GM19324 (cell line): ENCODE measurements around the gene GPR15LG.
"Not testable (repeated sequence)": the region's sequence is repeated elsewhere in the genome, so short reads cannot be mapped to it uniquely, and the experiment has no call there.

Experiments
- ATAC-seq: cut with Tn5 transposase; IDR thresholded peaks from one replicate; pipeline ENCODE4 v1.9.1; 2021; ENCODE audit warnings: mild to moderate bottlenecking, moderate library complexity; ENCODE audit not compliant: unreplicated experiment, low FRiP score

Gene GPR15LG

DNA sequence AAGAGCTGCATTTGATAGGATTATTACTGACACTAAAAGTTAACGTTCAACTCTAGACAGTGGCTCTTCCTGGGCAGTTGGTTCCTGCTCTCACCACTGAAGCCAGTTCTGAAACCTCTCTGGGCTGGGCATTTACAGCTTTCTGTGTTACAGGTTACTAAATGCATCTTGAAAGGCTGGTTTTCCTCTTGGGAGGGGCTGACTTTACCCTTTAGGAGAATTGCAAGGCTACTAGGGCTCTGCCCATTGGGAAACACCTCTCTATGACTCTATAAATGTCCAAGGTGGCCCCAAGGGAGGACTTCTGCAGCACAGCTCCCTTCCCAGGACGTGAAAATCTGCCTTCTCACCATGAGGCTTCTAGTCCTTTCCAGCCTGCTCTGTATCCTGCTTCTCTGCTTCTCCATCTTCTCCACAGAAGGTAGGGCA, at the start of gene GPR15LG:
Gene GPR15LG, plus strand, starts transcription at position 301 of the 429 bp plus-strand sequence. Its CDS starts 51 bp downstream, at position 352.
- ATAC-seq: peak; percentile 39

DNA sequence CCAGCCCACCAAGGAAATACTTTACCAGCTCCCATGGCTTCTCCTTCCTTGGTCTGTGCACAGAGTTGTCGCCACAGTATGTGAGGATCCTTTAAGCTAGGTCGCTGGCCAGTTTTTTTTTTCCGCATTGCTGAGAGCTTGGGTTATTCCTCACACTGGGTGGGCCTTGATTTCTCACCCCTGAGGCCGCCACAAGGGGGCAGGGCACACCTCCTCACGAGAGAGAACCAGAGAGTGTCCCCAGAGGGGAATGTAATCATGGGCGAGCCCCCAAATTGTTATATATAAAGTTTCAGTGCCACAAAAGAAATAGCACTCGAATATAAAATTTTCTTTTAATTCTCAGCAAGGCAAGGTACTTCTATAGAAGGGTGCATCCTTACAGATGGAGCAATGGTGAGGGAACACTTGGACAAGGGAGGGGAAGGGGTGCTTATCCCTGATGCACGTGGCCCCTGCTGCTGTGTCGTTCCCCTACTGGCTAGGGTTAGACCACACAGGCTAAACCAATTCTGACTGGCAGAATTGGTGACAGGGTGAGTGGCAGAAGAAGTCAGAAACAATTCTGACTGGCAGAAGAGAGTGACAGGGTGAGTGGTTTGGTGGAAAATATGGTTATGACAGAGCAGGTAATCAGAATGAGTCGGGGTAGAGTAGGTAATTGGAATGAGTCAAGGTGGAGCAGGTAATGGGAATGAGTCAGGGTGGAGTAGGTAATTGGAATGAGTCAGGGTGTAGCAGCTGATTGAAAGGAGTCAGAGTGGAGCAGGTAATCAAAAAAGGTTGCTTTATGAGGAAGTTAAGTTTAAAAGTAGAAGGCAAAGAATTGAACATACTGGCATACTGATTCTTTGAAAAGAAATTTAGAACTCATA, 47.5 kb upstream of the GPR15LG start:
- ATAC-seq: not testable (repeated sequence)

DNA sequence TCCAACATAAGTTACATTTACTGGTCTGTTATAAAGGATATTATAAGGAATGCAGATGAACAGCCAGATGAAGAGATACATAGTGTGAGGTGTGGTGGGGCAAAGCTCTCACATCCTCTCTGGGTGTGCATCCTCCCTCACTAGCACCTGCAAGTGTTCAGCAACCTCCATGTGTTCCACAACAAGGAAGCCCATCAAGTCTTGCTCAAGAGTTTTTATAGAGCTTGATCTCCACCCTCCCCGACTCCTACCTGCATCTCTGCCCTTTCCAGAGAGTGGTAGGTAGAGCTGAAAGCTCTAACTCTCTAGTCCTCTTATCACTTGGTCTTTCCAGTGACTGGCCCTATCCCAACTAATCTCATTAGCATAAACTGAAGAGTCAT, 46.8 kb upstream of the GPR15LG start:
- no peak for ATAC-seq

DNA sequence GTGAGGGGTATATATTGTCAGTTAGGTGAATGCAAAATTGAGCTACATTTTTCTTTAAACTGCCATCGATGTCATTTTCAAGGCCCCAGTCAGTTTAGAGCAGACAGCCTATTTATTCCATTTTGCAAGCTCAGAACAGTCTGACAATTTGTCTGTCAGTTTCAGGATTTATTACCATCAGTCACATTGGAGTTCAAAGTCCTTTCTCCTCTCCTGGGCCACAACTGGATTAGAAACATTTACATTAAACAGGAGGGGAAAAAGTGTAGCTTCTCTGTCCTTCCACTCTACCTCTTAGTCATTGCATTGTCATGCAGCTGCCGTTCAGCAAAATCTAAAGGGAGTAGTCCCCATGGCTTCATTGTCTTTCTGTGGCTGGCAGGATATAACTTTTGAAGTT, 37.8 kb upstream of the GPR15LG start:
- ATAC-seq: no peak

DNA sequence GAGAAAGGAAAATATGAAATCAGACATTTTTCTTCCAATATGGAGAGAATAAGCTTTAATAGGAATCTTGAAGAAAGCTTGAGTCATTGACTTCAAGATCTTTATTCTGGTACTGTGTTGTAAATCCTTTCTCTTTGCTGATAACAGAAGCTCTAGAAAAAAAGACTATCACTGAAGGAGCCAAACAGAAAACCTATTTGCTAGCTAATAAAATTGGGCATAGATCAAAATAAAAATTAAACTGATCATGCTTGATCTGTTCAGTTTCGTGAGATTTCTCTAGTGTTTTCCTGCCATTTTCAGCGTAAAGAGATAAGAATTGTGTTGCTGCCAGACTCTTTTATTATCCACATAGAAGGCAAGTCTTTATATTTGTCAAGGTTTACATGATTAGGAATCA, 35.8 kb upstream of the GPR15LG start:
- ATAC-seq: no peak

DNA sequence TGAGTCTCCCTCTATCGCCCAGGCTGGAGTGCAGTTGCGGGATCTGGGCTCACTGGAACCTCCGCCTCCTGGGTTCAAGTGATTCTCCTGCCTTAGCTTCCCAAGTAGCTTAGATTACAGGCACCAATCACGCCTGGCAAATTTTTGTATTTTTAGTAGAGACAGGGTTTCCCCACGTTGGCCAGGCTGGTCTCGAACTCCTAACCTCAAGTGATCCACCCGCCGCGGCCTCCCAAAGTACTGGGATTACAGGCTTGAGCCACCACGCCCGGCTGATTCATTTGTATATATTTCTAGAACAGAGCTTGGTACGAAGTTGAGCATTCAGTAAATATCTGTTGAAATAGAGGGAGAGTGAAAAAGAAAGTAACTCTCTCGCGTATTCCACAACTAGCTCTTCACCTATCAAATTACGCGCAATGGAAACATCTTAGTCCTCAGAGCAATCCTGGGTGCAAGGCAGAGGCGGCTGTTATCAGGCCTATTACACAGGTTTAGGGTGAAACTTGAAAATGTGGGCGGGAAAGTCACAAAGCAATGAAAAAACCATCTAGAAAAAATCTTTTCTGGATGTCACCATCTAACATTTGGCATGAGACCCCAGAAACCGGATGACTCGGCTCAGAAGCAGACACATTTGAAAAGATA, 35.0 kb upstream of the GPR15LG start:
- ATAC-seq: peak; percentile 0

DNA sequence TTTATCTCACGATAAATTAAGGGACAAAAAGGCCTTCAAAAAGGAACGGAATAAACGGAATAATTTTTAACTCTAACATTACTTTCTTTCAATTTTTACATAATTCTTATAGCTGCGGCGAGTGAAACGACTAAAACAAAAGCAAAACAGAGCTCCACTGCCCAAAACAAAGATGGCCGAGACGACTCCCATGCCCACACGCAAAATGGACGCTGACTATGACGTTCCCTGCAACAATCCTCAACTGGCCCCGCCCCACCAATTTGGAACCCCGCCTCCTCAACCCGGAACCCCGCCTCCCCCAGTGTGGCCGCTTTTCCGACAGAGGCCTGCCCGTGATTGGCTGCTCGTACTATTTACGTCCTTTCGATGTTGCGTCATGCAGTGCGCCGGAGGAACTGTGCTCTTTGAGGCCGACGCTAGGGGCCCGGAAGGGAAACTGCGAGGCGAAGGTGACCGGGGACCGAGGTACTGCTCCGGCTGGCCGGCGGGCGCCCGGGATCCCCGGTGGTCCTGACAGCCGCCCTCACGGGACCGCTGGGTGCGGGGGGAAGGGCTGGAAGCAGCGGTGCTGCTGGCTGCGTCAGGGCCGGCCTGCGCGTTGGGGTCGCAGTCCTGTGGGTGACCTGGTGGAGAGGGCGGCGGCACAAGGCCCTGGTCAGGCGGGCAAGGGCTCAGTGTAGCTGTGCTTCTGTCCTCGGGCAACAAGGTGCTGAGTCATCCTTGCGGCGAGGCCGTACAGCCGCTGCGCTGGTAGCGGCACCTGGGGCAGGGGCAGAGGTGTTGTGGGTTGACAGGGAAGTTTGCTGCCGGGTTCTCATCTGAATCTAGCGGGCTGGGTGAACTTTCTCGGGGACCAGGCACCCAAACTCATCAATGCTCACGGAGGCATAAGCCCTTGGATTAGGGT, 34.2 kb upstream of the GPR15LG start, which contains the start of gene GHITM:
Gene GHITM, plus strand, starts transcription at position 384 of the 910 bp plus-strand sequence. CDS start 1,992 bp downstream, outside the sequence.
- peak; percentile 98 for ATAC-seq

DNA sequence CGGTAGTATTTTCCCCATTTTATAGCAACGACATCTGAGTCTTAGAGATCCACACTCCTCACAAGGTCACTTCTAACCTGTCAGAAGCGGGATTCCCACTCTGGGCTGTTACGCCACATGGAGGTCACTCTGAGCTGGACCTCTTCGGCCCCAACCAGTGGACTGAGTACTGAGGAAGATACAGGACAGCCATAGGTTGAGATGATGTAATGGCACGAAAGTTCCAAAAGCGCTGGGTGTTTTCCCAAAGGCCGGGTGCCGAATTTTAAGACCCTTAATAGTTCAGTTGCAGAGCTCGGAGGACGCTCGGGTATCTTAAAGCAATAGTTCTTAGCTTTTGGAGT, 33.6 kb upstream of the GPR15LG start:
- ATAC-seq: no peak

DNA sequence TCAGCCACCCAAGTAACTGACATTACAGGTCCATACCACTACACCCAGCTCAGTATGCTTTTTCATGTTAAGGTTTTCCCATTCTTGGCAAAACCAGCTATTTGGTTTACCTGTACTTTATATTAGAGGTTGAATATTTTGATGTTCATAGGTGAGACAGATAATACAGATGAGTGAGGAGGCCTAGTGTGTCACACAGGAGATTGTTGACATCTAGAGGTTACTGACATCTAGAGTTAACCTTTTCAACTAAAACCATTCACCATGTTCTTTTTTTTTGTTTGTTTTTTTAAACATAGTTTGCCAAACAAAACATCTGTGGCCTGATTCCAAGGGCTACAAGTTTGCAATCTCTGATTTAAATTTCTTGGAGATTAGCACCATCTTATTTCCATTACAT, 26.3 kb upstream of the GPR15LG start:
- ATAC-seq: no peak

DNA sequence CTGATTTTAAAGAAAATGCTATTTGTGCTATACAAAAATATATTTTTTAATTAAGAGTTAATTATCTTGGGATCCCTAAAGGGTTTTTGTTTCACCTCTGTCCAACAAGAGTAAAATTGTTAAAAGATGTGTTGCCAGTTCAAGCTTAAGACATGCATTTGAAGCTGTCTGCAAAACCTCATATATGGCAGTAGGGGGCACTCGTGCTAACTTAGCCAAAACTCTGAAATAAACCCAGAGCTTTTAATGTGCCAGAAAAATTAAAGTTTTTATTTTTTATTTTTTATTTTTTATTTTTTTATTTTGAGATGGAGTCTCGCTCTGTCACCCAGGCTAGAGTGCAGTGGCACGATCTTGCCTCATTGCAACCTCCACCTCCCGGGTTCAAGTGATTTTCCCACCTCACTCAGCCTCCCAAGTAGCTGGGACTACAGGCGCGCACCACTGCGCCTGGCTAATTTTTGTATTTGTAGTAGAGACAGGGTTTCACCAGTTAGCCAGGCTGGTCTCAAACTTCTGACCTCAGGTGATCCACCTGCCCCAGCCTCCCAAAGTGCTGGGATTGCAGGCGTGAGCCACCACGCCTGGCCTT, 25.5 kb upstream of the GPR15LG start:
- ATAC-seq: not testable (repeated sequence)

DNA sequence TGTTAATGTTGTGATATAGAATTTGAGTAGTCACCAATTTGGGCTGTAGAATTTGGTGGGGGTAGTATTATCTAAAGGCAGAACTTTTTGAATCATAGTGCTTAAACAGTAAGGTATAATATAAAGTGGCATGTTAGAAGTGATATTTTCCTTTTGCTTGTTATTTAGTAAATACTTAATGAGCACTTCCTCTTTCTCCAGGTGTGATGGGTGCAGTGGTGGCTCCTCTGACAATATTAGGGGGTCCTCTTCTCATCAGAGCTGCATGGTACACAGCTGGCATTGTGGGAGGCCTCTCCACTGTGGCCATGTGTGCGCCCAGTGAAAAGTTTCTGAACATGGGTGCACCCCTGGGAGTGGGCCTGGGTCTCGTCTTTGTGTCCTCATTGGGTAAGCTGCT, 23.7 kb upstream of the GPR15LG start:
- no peak for ATAC-seq

DNA sequence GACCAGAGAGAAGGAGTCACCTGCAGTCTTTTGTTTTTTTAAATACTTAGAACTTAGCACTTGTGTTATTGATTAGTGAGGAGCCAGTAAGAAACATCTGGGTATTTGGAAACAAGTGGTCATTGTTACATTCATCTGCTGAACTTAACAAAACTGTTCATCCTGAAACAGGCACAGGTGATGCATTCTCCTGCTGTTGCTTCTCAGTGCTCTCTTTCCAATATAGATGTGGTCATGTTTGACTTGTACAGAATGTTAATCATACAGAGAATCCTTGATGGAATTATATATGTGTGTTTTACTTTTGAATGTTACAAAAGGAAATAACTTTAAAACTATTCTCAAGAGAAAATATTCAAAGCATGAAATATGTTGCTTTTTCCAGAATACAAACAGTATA, 20.8 kb upstream of the GPR15LG start:
- no peak for ATAC-seq

DNA sequence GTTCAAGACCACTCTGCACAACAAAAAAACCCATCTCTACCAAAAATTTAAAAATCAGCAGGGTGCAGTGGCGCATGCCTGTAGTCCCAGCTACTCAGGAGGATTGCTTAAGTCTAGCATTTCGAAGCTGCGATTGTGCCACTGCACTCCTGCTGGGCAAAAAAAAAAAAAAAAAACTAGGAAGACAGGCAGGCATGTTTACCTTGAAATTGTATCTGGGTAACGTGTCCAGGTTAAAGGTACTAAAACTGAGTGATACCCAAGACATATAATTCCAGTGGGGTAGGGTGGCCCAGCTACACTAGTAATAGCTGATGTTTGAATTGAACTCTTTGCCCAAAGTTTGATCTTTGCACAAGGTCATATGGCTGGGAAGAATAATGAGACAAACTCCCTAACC, 18.1 kb upstream of the GPR15LG start:
- ATAC-seq: no peak

DNA sequence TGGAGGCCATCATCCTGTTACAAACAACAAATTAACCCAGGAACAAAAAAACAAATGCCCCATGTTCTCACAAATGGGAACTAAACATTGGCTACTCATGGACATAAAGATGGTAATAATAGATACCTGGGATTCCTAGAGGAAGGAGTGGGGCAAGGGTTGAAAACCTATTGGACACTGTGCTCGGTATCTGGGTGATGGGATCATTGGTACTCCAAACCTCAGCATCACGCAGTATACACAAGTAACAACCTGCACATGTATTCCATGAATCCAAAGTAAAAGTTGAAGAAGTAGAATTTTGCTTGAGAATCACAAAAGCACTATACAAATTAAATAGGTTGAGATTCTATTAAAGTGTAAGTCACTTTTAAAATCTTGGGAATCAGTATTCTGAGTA, 17.6 kb upstream of the GPR15LG start:
- ATAC-seq: no peak

DNA sequence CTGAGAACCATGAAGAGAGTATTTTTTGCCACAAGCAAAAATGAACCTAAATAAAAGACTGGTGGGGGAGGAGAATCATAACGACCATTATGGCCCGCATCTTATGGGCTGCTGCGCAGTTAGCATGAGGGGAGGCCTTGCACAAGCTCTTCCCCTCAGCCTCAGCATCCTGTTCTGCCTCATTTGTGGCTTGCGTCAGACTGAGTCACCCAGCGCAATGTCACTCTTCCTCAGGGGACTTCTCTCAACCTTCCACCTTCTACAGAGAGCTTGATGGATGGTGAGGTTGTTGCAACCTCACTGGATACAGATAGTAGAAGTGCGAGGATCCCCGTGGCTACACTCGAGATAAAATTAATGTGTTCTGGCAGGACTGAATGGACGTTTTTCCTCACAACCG, 16.8 kb upstream of the GPR15LG start:
- no peak for ATAC-seq

DNA sequence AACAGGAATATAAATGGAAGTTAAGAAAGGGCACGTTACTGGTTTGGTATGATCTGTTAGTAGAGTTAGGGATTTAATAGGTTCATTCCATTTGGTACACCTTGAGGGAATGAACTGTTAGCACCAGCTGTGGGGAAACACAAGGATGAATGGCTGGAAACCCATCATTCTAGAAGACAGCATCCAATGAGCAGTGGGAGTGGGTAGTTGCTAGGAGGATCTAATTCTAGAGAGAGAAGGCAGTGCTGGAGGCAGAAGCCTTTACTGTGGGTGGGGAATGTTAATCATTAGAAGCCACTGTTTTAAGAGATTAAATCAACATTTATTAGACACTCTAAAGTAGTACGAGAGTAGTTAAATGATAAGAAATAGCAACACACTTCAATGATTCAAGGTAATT, 15.5 kb upstream of the GPR15LG start:
- ATAC-seq: no peak

DNA sequence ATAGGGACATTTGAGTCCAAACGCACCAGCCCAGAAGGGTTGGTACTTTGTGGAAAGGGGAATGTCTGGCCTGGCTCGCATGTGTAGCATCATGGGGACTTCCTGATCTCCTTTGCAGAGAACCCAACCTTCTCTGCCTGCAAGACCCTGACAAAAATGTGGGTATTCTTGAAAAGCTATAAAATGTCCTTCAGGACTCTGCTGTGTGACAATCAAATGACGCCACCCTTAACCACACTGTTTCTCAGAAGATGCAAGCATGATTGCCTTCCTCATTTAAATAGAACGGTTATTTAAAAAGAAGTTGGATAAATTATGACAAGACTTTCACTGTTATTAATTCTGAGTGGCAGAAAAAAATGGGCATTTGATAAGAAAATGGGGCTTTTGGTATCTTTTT, 15.1 kb upstream of the GPR15LG start:
- no peak for ATAC-seq

DNA sequence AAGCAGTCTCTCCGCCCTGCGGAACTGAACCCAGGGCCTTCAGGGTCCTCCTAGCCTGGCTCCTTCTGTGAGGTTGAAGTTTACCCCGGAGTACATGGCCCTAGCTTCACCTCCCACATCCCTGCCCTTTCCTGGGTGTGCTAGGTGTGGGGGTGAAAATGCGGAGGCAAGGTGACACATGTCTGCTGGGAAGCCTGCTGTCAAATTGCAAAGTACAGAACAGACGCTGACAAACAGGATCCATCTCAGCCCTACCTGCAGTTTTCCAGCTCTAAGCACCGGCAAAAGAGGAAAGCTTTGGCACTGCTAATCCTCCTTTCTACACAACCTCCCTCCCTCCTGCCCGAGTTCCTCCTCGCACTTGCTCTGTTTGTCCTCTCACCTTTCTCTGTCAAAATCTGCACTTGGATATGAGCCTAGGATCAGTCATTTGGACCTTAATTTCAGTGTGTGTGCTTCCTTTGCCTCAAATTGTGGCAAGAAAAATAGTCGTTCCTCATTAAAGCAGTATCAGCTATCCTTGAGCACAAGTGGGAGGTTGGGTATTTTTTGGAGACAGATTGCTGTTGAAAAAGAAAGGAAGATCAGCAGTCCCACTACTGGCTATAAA, 14.4 kb upstream of the GPR15LG start:
- no peak for ATAC-seq

DNA sequence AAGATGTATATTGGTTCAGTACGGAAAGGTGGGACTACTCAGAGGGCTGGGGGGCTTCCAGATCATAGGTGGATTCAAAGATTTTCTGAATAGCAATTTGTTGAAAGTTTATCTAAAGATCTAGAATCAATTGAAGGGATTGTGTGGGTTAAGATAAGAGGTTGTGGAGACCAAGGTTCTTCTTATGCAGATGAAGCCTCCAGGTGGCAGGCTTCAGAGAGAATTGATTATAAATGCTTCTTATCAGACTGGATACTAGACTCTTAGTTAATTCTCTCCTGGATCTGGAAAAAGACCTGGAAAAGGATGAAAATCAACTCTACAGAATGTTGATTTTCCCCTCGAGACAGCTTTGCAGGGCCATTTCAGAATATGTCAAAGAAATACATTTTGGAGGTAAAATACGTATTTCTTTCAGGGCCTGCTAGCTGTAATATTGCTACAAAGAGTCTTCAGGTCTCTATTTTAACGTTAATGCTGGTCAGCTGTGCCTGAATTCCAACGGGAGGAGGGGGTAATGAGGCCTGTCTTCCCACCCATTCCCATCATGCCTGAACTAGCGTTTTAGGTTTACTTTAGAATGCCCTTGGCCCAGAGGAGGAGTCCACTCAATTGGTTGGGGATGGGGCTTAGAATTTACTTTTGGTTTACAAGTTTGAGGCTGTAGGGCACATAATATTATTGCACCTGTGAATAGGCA, 12.8 kb upstream of the GPR15LG start:
- no peak for ATAC-seq

DNA sequence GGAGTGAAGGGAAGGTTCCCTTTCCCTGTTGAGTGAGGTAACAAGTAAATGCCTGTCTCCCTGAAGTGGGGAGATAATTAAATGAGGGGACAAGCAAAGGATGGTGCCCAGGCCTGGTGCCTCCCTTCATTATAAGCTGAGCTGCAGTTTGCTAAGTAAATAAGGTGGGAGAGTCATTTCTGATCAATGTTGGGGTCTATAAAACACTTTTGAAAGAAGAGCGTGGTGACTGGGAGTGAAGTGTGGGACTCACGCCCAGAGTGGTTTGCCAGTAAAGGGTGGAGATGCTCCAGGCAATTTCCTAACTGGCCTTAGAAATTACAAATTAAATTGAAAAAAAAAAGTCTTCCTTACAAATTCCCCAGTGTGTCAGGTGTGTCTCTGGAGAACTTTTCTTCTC, 9.6 kb upstream of the GPR15LG start:
- no peak for ATAC-seq
